Measurements from ENCODE around the gene LSM12.

- no peak for TF ChIP-seq CTCF (IDR thresholded peaks at IDR 0.05 in 4 of 5, conservative IDR thresholded peaks at IDR 0.05 in 1 of 5)
- no peak for TF ChIP-seq POLR2A (IDR thresholded peaks at IDR 0.05)
Observed at GRCh38 chr17:44071772-44072171, 5.3 kb upstream of the LSM12 start.

All from gastrocnemius medialis (tissue), 4 donors.